Mucosa of rectum (tissue), 2 donors: ENCODE data around the gene FOS.
"Not testable (repeated sequence)": the region's sequence is repeated elsewhere in the genome, so short reads cannot be mapped to it uniquely, and the experiment has no call there.

Experiments
- H3K27ac ChIP-seq, 2 donors: one replicate each; pipeline ENCODE4 v1.7.0; 2013; ENCODE audit warnings: inconsistent platforms in 2 of 2, low read depth in 2 of 2, low read length in 2 of 2
- H3K27me3 ChIP-seq, 2 donors: one replicate each; pipeline ENCODE4 v1.7.0; 2013; ENCODE audit warnings: low read length in 2 of 2; ENCODE audit not compliant: control insufficient read depth in 2 of 2, insufficient read depth in 2 of 2
- H3K36me3 ChIP-seq, 2 donors: one replicate each; pipeline ENCODE4 v1.7.0; 2013; ENCODE audit warnings: low read length in 2 of 2; ENCODE audit not compliant: control insufficient read depth in 2 of 2, insufficient read depth in 2 of 2
- H3K4me1 ChIP-seq, 2 donors: one replicate each; pipeline ENCODE4 v1.7.0; 2013; ENCODE audit warnings: low read length in 2 of 2, mild to moderate bottlenecking in 1 of 2; ENCODE audit not compliant: control insufficient read depth in 2 of 2, insufficient read depth in 2 of 2
- H3K4me3 ChIP-seq, 2 donors: one replicate each; pipeline ENCODE4 v1.7.0; 2013; ENCODE audit warnings: low read length in 2 of 2
- H3K9ac ChIP-seq, 2 donors: one replicate each; pipeline ENCODE4 v1.7.0; 2013; ENCODE audit warnings: low read length in 2 of 2, low read depth in 1 of 2, mild to moderate bottlenecking in 1 of 2
- H3K9me3 ChIP-seq, 2 donors: one replicate each; pipeline ENCODE4 v1.7.0; 2013; ENCODE audit warnings: low read length in 2 of 2; ENCODE audit not compliant: control insufficient read depth in 2 of 2
- donor health status: healthy.
- donor health status: Normal muscosa, but diverticular disease.

FOS gene

DNA sequence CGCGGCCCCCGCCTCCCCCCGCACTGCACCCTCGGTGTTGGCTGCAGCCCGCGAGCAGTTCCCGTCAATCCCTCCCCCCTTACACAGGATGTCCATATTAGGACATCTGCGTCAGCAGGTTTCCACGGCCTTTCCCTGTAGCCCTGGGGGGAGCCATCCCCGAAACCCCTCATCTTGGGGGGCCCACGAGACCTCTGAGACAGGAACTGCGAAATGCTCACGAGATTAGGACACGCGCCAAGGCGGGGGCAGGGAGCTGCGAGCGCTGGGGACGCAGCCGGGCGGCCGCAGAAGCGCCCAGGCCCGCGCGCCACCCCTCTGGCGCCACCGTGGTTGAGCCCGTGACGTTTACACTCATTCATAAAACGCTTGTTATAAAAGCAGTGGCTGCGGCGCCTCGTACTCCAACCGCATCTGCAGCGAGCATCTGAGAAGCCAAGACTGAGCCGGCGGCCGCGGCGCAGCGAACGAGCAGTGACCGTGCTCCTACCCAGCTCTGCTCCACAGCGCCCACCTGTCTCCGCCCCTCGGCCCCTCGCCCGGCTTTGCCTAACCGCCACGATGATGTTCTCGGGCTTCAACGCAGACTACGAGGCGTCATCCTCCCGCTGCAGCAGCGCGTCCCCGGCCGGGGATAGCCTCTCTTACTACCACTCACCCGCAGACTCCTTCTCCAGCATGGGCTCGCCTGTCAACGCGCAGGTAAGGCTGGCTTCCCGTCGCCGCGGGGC, at the start of gene FOS:
Gene FOS, plus strand, starts transcription at position 407 of the 731 bp plus-strand sequence. Its CDS starts 155 bp downstream, at position 562.
- peak within 1 kb of the TSS; percentile 98 for H3K27ac ChIP-seq
- no peaks in the 10 kb centered on the region for H3K27me3 ChIP-seq
- H3K36me3 ChIP-seq: peaks cover 15 to 18% of the 10 kb centered on the region in 2 donors
- H3K4me1 ChIP-seq: peaks cover 53 to 65% of the 10 kb centered on the region in 2 donors
- H3K4me3 ChIP-seq: peak within 1 kb of the TSS; percentile 89 to 90
- H3K9ac ChIP-seq: peak within 1 kb of the TSS; percentile 96 to 97
- H3K9me3 ChIP-seq: no peaks in the 10 kb centered on the region

DNA sequence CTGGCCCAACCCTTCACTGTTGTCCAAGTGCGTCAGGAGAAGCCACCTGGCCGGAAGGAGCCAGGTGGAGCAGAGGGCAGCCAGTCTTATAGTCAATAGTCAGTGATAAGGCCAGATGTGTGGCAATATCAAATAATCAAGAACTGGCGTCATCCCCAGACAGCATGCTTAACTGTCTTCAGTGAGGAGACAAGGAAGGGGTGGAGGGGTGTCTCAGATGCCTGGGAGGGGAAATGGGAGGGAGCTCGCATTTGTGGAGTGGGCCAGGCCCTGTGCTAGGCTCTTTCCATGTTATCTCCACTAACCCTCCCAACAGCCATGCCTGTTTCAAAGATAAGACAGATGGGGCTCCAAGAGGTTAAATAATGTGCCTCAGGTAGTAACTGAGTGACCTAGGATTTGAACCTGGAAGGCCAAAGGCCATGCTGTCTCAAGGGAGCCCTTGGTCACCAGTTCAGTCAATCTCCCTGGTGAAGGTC, 48.9 kb upstream of the FOS start:
- Histone ChIP-seq H3K9me3 (no peaks in the 10 kb centered on the region), H3K27ac (peak overlapping the region; percentile 93 to 97), H3K9ac (peak overlapping the region; percentile 63 to 73), H3K36me3 (no peaks in the 10 kb centered on the region), H3K4me1 (peaks cover 27 to 41% of the 10 kb centered on the region in 2 donors), H3K27me3 (no peaks in the 10 kb centered on the region), H3K4me3 (peak overlapping the region; percentile 9 to 41)

DNA sequence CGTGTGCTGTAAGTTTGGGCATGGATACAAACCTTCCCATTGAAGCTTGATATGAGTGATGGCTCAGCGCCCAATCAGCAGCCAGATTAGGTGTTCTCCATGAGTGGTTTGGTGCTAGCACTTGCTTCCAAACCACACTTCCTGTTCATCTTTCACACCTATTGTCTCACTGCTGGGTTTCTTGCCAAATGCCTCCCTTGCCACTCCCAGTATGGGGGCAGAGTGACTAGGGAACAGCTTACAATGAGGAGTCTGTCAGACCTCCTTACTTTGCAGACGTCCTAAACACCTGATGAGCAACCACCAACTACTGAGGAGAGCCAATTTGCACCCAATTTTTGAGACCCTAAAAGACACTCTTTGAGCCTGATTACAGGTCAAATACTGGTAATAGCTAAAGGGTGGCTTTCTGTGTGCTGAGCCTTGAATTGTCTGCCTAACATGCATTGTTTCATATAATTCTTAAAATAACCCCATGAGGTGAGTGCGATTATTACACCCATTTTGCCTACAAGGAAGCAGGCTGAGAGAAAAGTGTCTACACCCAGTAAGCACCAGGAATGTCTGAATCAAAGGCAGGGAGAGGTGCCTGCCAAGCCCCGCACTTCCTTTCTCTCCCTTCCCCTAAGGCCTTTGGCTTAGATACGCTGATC, 48.4 kb upstream of the FOS start:
- H3K4me1 ChIP-seq: peaks cover 27 to 41% of the 10 kb centered on the region in 2 donors
- H3K9ac ChIP-seq: peak overlapping the region; percentile 63 to 73
- H3K9me3 ChIP-seq: no peaks in the 10 kb centered on the region
- H3K27me3 ChIP-seq: no peaks in the 10 kb centered on the region
- no peaks in the 10 kb centered on the region for H3K36me3 ChIP-seq
- peak overlapping the region in 1 of 2 donors; percentile 41 for H3K4me3 ChIP-seq
- peak overlapping the region; percentile 93 to 97 for H3K27ac ChIP-seq

DNA sequence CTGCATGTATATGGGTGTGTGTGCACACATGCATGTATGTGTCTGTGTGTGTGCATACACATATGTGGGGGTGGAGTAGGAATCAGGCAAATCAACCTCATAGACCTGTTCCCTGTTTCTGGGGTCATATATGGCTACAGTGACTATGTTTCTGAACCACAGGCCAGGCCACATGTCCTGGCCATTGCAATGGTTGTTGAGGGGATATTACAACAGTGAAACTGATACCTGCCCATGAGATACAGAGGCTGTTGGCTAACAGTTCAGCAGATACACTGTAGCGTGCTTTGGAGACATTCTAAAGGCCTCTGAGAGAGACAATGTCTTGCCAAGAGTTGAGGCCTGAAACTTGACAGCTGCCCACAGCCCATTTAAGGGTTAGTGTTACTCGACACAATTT, 47.3 kb upstream of the FOS start:
- Histone ChIP-seq H3K36me3 (no peaks in the 10 kb centered on the region), H3K27ac (peak overlapping the region; percentile 93 to 97), H3K4me3 (peak overlapping the region in 1 of 2 donors; percentile 13), H3K9ac (peak overlapping the region in 1 of 2 donors; percentile 24), H3K9me3 (no peaks in the 10 kb centered on the region), H3K4me1 (peaks cover 27 to 41% of the 10 kb centered on the region in 2 donors), H3K27me3 (no peaks in the 10 kb centered on the region)

DNA sequence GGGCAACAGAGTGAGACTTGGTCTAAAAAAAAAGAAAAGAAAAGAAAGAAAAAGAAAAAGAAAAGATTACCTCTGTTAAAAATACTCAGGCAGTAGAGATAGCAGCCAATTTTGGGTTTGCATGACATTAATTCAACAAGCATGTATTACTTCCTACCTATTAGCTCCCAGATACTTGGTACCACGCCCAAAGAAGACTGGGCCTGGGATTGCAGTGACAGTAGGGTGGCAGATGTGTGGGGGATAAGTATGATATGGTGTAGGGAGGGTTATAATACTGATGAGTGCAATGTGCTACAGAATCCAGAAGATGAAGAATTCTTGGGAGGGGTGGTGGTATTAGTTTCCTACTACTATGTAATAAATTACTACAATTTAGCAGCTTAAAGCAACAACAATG, 46.4 kb upstream of the FOS start:
- Histone ChIP-seq H3K4me3 (no peak overlapping the region), H3K9ac (no peak overlapping the region), H3K27ac (no peak overlapping the region), H3K4me1 (peaks cover 27 to 33% of the 10 kb centered on the region in 2 donors), H3K36me3 (no peaks in the 10 kb centered on the region), H3K27me3 (no peaks in the 10 kb centered on the region), H3K9me3 (no peaks in the 10 kb centered on the region)

DNA sequence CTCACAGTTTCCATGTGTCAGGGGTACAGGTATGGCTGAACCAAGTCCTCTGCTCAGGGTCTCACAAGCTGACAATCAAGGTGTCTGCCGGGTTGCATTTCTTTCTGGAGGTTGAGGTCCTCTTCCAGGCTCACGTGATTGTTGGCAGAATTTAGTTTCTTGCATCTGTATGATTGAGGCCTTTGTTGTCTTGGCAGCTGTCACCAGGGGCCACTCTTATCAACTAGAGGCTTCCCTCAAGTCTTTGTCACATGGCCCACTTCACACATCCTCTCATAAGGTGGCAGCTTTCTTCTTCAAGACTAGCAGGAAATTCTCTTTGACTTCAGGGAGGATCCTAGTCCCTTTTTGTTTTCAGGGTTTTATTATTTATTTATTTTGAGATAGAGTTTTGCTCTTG, 46.0 kb upstream of the FOS start:
- Histone ChIP-seq H3K9ac (no peak overlapping the region), H3K4me1 (peaks cover 29 to 34% of the 10 kb centered on the region in 2 donors)

DNA sequence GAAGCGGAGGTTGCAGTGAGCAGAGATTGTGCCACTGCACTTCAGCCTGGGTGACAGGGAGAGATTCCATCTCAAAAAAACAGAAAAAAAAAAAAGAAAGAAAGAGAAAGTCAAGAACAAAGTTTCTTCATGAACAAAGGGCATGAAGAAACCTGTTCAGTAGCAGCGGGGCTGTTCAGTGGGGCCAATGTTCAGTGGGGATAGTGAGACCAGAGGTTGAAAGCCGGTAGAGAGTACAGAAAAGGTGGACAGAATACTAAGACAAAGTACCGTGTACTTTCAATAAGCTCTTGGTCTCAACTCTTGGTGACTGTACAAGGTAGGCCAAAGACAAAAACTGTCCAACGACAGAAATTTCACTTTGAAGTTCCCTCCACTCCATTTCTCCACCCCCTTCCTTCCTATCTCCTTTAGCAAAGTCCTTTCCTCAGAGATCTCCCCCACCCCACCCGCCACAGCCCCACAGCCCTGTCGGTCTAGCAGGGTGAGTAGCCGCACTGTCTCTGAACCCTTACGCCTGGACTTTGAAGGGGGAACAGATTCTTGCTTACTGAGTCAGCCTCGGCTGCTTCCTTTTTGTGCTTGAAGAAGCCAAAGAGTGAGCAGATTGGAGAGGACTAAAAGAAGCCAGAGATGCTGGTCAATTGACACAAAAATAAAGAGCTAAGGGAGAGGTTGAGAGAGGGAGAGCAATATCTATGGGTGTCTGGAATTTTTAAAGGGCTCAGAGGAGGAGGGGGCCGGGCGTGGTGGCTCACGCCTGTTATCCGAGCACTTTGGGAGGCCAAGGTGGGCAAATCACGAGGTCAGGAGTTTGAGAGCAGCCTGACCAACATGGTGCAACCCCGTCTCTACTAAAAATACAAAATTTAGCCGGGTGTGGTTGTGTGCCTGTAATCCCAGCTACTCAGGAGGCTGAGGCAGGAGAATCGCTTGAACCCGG, 44.2 kb upstream of the FOS start:
- Histone ChIP-seq H3K27me3 (no peaks in the 10 kb centered on the region), H3K27ac (peak overlapping the region; percentile 32 to 48), H3K9me3 (no peaks in the 10 kb centered on the region), H3K9ac (no peak overlapping the region), H3K4me1 (peaks cover 23 to 26% of the 10 kb centered on the region in 2 donors), H3K4me3 (no peak overlapping the region), H3K36me3 (no peaks in the 10 kb centered on the region)

More for the DNA sequence above, 46.0 kb upstream of the FOS start:
- no peaks in the 10 kb centered on the region for H3K9me3 ChIP-seq
- H3K27me3 ChIP-seq: no peaks in the 10 kb centered on the region
- no peaks in the 10 kb centered on the region for H3K36me3 ChIP-seq
- no peak overlapping the region for H3K4me3 ChIP-seq
- no peak overlapping the region for H3K27ac ChIP-seq

GRCh38 chr14:75235198-75235597, 43.4 kb upstream of the FOS start:
- peaks cover 15 to 18% of the 10 kb centered on the region in 2 donors for H3K4me1 ChIP-seq
- not testable (repeated sequence) for H3K9ac ChIP-seq, H3K9me3 ChIP-seq, H3K36me3 ChIP-seq, H3K27me3 ChIP-seq, H3K27ac ChIP-seq, H3K4me3 ChIP-seq

DNA sequence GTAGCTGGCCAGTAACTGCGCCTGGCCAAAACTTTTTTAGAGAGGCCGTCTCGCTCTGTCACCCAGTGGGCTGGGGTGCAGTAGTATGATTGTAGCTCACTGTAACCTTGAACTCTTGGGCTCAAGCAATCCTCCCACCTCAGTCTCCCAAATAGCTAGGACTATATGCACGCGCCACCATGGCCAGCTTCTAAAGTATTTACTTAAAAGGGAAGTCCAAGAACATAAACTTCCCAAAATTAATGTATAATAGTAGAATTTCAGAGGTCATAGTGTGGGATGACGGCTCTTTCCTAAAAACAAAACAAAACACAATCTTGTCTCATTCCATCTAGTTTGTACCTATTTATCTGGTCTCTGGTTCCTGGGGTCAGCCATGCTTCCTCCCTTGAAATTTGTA, 42.2 kb upstream of the FOS start:
- Histone ChIP-seq H3K4me3 (no peak overlapping the region), H3K4me1 (peaks cover 4 to 5% of the 10 kb centered on the region in 2 donors), H3K36me3 (no peaks in the 10 kb centered on the region), H3K9ac (no peak overlapping the region), H3K27me3 (no peaks in the 10 kb centered on the region), H3K9me3 (no peaks in the 10 kb centered on the region), H3K27ac (peak overlapping the region; percentile 49 to 52)
